ENCODE data around the gene KIF1C. TPM values are rescaled to one million over a fixed set of nuclear protein-coding genes. Genes with fewer than 3 reads are reported as not detected.

Gene KIF1C
- total RNA-seq, 1 donor from 2014 or later, result 22.1 TPM

DNA sequence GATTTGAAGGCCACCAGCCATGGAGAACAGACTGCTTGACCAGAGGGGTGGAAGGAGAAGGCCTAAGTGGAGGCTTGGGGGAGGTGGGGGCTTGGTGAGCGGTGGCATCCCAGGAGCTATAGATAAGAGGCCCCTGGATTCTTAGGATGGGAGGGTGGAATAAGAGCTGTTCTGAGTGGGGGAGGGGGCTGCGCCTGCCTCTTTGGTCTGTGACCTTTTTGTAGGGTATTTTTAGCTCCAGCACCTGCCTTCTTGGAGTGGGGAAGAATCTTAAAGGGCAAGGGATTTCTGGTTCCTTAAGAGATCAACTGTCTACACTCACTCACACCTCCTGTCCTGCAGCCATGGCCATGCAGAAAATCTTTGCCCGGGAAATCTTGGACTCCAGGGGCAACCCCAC is 46.3 kb upstream of the KIF1C start:
- peaks cover 33% of the 10 kb centered on the region for H3K4me1 Mint-ChIP-seq
- H3K36me3 Mint-ChIP-seq, result peaks cover 12% of the 10 kb centered on the region
- Histone ChIP-seq H3K36me3 (no peaks in the 10 kb centered on the region), H3K4me2 (peak overlapping the region; percentile 87), H2AFZ (replicated peaks) (no peak overlapping the region), H3K9me3 (ENCODE audit: low read depth) (no peaks in the 10 kb centered on the region), H3F3A (ENCODE audit: low read depth) (peaks cover 55% of the 10 kb centered on the region), H3K9ac (no peak overlapping the region), H3K4me1 (peaks cover 17% of the 10 kb centered on the region), H3K4me3 (peak overlapping the region; percentile 77), H3K79me2 (ENCODE audit: low read depth) (peaks cover 25% of the 10 kb centered on the region), H3K27me3 (no peaks in the 10 kb centered on the region), H3K27ac (peak overlapping the region; percentile 85), H4K20me1 (ENCODE audit: low read depth) (peaks cover 14% of the 10 kb centered on the region)
- H3K4me3 Mint-ChIP-seq, result peak overlapping the region; percentile 85
- H3K27ac Mint-ChIP-seq, result peak overlapping the region; percentile 96
- peaks cover 12% of the 10 kb centered on the region for H3K27me3 Mint-ChIP-seq (ENCODE audit: insufficient read depth, low read depth)
- no peak for DNase-seq (ENCODE audit: low spot score)
- H3K9me3 Mint-ChIP-seq, result no peaks in the 10 kb centered on the region
- TF ChIP-seq EZH2phosphoT487 (IDR thresholded peaks at IDR 0.05), result no peak

DNA sequence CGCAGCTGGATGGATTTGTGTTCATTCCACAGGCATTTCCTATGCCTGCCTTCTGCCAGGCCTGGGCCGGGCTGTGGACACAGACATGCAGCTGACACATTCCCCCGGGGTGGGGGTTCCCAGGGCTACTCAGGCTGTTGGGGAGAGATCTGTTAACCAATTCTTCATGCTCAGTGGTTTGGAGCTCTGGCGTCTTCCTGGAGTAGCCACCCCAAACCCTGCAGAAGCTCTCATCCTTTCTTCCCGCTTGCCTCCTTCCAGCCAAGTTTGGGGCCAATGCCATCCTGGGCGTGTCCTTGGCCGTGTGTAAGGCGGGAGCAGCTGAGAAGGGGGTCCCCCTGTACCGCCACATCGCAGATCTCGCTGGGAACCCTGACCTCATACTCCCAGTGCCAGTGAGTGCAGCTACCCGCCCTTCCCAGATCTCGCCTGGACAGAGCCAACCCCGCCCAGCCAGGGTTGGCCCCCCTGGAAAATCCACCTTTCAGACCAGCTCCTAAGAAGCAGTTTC is 44.2 kb upstream of the KIF1C start:
- Mint-ChIP-seq H3K9me3 (no peaks in the 10 kb centered on the region), H3K4me1 (peaks cover 27% of the 10 kb centered on the region), H3K27me3 (ENCODE audit: insufficient read depth, low read depth) (peaks cover 9% of the 10 kb centered on the region), H3K27ac (peak overlapping the region; percentile 1), H3K36me3 (peaks cover 13% of the 10 kb centered on the region), H3K4me3 (peak overlapping the region; percentile 27)
- H3K9me3 ChIP-seq (ENCODE audit: low read depth), result no peaks in the 10 kb centered on the region
- H3K4me1 ChIP-seq, result peaks cover 13% of the 10 kb centered on the region
- H2AFZ ChIP-seq (replicated peaks), result no peak overlapping the region
- DNase-seq (ENCODE audit: low spot score), result no peak
- H3K36me3 ChIP-seq, result no peaks in the 10 kb centered on the region
- H3K4me2 ChIP-seq, result no peak overlapping the region
- no peaks in the 10 kb centered on the region for H4K20me1 ChIP-seq (ENCODE audit: low read depth)
- H3F3A ChIP-seq (ENCODE audit: low read depth), result peaks cover 43% of the 10 kb centered on the region
- H3K27me3 ChIP-seq, result no peaks in the 10 kb centered on the region
- H3K4me3 ChIP-seq, result no peak overlapping the region
- TF ChIP-seq, protein P1, sequence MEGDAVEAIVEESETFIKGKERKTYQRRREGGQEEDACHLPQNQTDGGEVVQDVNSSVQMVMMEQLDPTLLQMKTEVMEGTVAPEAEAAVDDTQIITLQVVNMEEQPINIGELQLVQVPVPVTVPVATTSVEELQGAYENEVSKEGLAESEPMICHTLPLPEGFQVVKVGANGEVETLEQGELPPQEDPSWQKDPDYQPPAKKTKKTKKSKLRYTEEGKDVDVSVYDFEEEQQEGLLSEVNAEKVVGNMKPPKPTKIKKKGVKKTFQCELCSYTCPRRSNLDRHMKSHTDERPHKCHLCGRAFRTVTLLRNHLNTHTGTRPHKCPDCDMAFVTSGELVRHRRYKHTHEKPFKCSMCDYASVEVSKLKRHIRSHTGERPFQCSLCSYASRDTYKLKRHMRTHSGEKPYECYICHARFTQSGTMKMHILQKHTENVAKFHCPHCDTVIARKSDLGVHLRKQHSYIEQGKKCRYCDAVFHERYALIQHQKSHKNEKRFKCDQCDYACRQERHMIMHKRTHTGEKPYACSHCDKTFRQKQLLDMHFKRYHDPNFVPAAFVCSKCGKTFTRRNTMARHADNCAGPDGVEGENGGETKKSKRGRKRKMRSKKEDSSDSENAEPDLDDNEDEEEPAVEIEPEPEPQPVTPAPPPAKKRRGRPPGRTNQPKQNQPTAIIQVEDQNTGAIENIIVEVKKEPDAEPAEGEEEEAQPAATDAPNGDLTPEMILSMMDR (IDR thresholded peaks at IDR 0.05), result no peak
- no peak for TF ChIP-seq EZH2 (IDR thresholded peaks at IDR 0.05)
- TF ChIP-seq EZH2phosphoT487 (IDR thresholded peaks at IDR 0.05), result no peak
- no peak overlapping the region for H3K27ac ChIP-seq
- H3K79me2 ChIP-seq (ENCODE audit: low read depth), result peaks cover 5% of the 10 kb centered on the region
- H3K9ac ChIP-seq, result no peak overlapping the region

GRCh38 chr17:4955091-4955490 is 42.7 kb upstream of the KIF1C start:
- H4K20me1 ChIP-seq (ENCODE audit: low read depth), result no peaks in the 10 kb centered on the region
- Mint-ChIP-seq H3K27ac (no peak overlapping the region), H3K9me3 (no peaks in the 10 kb centered on the region), H3K4me1 (peaks cover 27% of the 10 kb centered on the region), H3K36me3 (peaks cover 21% of the 10 kb centered on the region), H3K4me3 (no peak overlapping the region), H3K27me3 (ENCODE audit: insufficient read depth, low read depth) (peaks cover 9% of the 10 kb centered on the region)
- peaks cover 27% of the 10 kb centered on the region for H3F3A ChIP-seq (ENCODE audit: low read depth)
- H3K36me3 ChIP-seq, result no peaks in the 10 kb centered on the region
- H3K27me3 ChIP-seq, result no peaks in the 10 kb centered on the region
- peaks cover 4% of the 10 kb centered on the region for H3K79me2 ChIP-seq (ENCODE audit: low read depth)
- no peak overlapping the region for H3K4me2 ChIP-seq
- DNase-seq (ENCODE audit: low spot score), result no peak
- H3K9ac ChIP-seq, result no peak overlapping the region
- no peak overlapping the region for H2AFZ ChIP-seq (replicated peaks)
- H3K9me3 ChIP-seq (ENCODE audit: low read depth), result no peaks in the 10 kb centered on the region
- H3K27ac ChIP-seq, result no peak overlapping the region
- TF ChIP-seq EZH2phosphoT487 (IDR thresholded peaks at IDR 0.05) (no peak), EZH2 (IDR thresholded peaks at IDR 0.05) (no peak)
- TF ChIP-seq, protein P1 (IDR thresholded peaks at IDR 0.05), result no peak
- H3K4me1 ChIP-seq, result peaks cover 13% of the 10 kb centered on the region
- H3K4me3 ChIP-seq, result no peak overlapping the region

DNA sequence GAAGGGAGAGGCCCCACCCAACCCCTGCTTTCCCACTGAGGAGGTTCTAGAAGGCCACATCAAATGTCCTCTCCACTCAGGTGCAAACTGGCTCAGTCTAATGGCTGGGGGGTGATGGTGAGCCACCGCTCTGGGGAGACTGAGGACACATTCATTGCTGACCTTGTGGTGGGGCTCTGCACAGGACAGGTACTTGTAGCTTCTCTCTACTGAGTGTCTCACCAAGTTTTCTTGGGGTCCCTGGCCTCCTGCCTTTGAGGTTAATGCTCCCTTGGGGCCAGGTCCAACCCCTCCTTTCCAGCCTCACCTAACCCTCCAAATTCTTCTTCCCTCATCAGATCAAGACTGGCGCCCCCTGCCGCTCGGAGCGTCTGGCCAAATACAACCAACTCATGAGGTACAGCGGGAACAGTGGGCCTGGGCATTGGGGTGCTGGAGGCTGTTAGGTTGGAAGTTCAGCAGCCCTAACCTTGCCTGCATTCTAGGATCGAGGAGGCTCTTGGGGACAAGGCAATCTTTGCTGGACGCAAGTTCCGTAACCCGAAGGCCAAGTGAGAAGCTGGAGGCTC is 41.2 kb upstream of the KIF1C start:
- peak; percentile 52 for DNase-seq (ENCODE audit: low spot score)
- Histone ChIP-seq H3K4me2 (no peak overlapping the region), H3K9ac (no peak overlapping the region), H3K4me3 (no peak overlapping the region), H3K27me3 (no peaks in the 10 kb centered on the region), H3K36me3 (no peaks in the 10 kb centered on the region), H3F3A (ENCODE audit: low read depth) (peaks cover 19% of the 10 kb centered on the region), H3K27ac (no peak overlapping the region), H3K4me1 (peaks cover 12% of the 10 kb centered on the region), H3K9me3 (ENCODE audit: low read depth) (no peaks in the 10 kb centered on the region), H4K20me1 (ENCODE audit: low read depth) (no peaks in the 10 kb centered on the region), H3K79me2 (ENCODE audit: low read depth) (peaks cover under 1% of the 10 kb centered on the region), H2AFZ (replicated peaks) (no peak overlapping the region)
- H3K4me3 Mint-ChIP-seq, result no peak overlapping the region
- peak overlapping the region; percentile 78 for H3K27ac Mint-ChIP-seq
- no peak for TF ChIP-seq EZH2 (IDR thresholded peaks at IDR 0.05)
- TF ChIP-seq, protein P1 (IDR thresholded peaks at IDR 0.05), result peak; percentile 56
- peaks cover 18% of the 10 kb centered on the region for H3K4me1 Mint-ChIP-seq
- no peaks in the 10 kb centered on the region for H3K9me3 Mint-ChIP-seq
- H3K36me3 Mint-ChIP-seq, result peaks cover 27% of the 10 kb centered on the region
- H3K27me3 Mint-ChIP-seq (ENCODE audit: insufficient read depth, low read depth), result peaks cover 6% of the 10 kb centered on the region

Measured in neural progenitor cell (in vitro differentiated cells).